ENCODE measurements around the gene TPBGL. TPM values are rescaled to one million over a fixed set of nuclear protein-coding genes. Genes with fewer than 3 reads are reported as not detected.
A peak's percentile ranks its signal among the peaks of the same experiment; 100 is the strongest.

TPBGL gene
- total RNA-seq, 1 donor from 2014 or later: 0.20 TPM

- H3K27me3 Mint-ChIP-seq (ENCODE audit: low read depth, unreplicated experiment): peaks cover 38% of the 10 kb centered on the region
- H2AFZ ChIP-seq (ENCODE audit: low read depth, low read length): no peak overlapping the region
Measured at GRCh38 chr11:75229466-75229865, 11.1 kb upstream of the TPBGL start.

GRCh38 chr11:75230621-75231020, 10.0 kb upstream of the TPBGL start:
- Histone ChIP-seq H3K4me3 (ENCODE audit: insufficient read depth, low read depth, low read length) (no peak overlapping the region), H3K36me3 (ENCODE audit: insufficient read depth, low read length) (no peaks in the 10 kb centered on the region), H3K9me3 (ENCODE audit: insufficient read depth, low read depth, low read length) (no peaks in the 10 kb centered on the region), H3K27ac (ENCODE audit: low read depth, low read length) (no peak overlapping the region), H2AFZ (ENCODE audit: low read depth, low read length) (no peak overlapping the region), H3K9ac (ENCODE audit: low read length) (no peak overlapping the region), H3K79me2 (ENCODE audit: insufficient read depth, low read length) (no peaks in the 10 kb centered on the region), H3K4me2 (ENCODE audit: low read length) (no peak overlapping the region), H3K27me3 (ENCODE audit: insufficient read depth, low read length) (peaks cover 9% of the 10 kb centered on the region), H3K4me1 (ENCODE audit: insufficient read depth, low read length) (no peaks in the 10 kb centered on the region), H4K20me1 (ENCODE audit: insufficient read depth, low read length) (no peaks in the 10 kb centered on the region)
- Mint-ChIP-seq H3K36me3 (ENCODE audit: low read depth, unreplicated experiment) (peaks cover 2% of the 10 kb centered on the region), H3K27me3 (ENCODE audit: low read depth, unreplicated experiment) (peaks cover 26% of the 10 kb centered on the region), H3K27ac (ENCODE audit: unreplicated experiment) (no peak overlapping the region), H3K4me3 (ENCODE audit: unreplicated experiment) (no peak overlapping the region), H3K4me1 (ENCODE audit: low read depth, unreplicated experiment) (peaks cover 1% of the 10 kb centered on the region), H3K9me3 (ENCODE audit: unreplicated experiment) (peaks cover 2% of the 10 kb centered on the region)
- no peak for DNase-seq (ENCODE audit: low read depth)
- FAIRE-seq: no peak
- no peak for TF ChIP-seq CTCF (IDR thresholded peaks at IDR 0.05; ENCODE audit: insufficient read depth, low read depth, low read length)
- no peak for TF ChIP-seq EZH2 (IDR thresholded peaks at IDR 0.05; ENCODE audit: insufficient read depth, low read length)

More at GRCh38 chr11:75229466-75229865, 11.1 kb upstream of the TPBGL start:
- Histone ChIP-seq H3K79me2 (ENCODE audit: insufficient read depth, low read length) (no peaks in the 10 kb centered on the region), H3K4me1 (ENCODE audit: insufficient read depth, low read length) (no peaks in the 10 kb centered on the region), H3K4me3 (ENCODE audit: insufficient read depth, low read depth, low read length) (no peak overlapping the region), H3K9me3 (ENCODE audit: insufficient read depth, low read depth, low read length) (no peaks in the 10 kb centered on the region), H4K20me1 (ENCODE audit: insufficient read depth, low read length) (no peaks in the 10 kb centered on the region), H3K27ac (ENCODE audit: low read depth, low read length) (no peak overlapping the region), H3K9ac (ENCODE audit: low read length) (no peak overlapping the region), H3K4me2 (ENCODE audit: low read length) (no peak overlapping the region), H3K36me3 (ENCODE audit: insufficient read depth, low read length) (no peaks in the 10 kb centered on the region), H3K27me3 (ENCODE audit: insufficient read depth, low read length) (peaks cover 5% of the 10 kb centered on the region)
- peaks cover 2% of the 10 kb centered on the region for H3K36me3 Mint-ChIP-seq (ENCODE audit: low read depth, unreplicated experiment)
- FAIRE-seq: no peak
- no peak overlapping the region for H3K27ac Mint-ChIP-seq (ENCODE audit: unreplicated experiment)
- TF ChIP-seq EZH2 (IDR thresholded peaks at IDR 0.05; ENCODE audit: insufficient read depth, low read length): no peak
- no peak overlapping the region for H3K4me3 Mint-ChIP-seq (ENCODE audit: unreplicated experiment)
- no peaks in the 10 kb centered on the region for H3K4me1 Mint-ChIP-seq (ENCODE audit: low read depth, unreplicated experiment)
- H3K9me3 Mint-ChIP-seq (ENCODE audit: unreplicated experiment): peaks cover 2% of the 10 kb centered on the region
- no peak for DNase-seq (ENCODE audit: low read depth)

GRCh38 chr11:75233754-75234172, 6.8 kb upstream of the TPBGL start:
- Histone ChIP-seq H3K4me2 (ENCODE audit: low read length) (no peak overlapping the region), H3K36me3 (ENCODE audit: insufficient read depth, low read length) (no peaks in the 10 kb centered on the region), H3K79me2 (ENCODE audit: insufficient read depth, low read length) (no peaks in the 10 kb centered on the region), H3K27me3 (ENCODE audit: insufficient read depth, low read length) (peaks cover 15% of the 10 kb centered on the region), H3K9me3 (ENCODE audit: insufficient read depth, low read depth, low read length) (no peaks in the 10 kb centered on the region), H3K4me3 (ENCODE audit: insufficient read depth, low read depth, low read length) (no peak overlapping the region), H3K27ac (ENCODE audit: low read depth, low read length) (no peak overlapping the region), H2AFZ (ENCODE audit: low read depth, low read length) (no peak overlapping the region), H3K4me1 (ENCODE audit: insufficient read depth, low read length) (no peaks in the 10 kb centered on the region), H3K9ac (ENCODE audit: low read length) (no peak overlapping the region), H4K20me1 (ENCODE audit: insufficient read depth, low read length) (no peaks in the 10 kb centered on the region)
- DNase-seq (ENCODE audit: low read depth): peak; percentile 41
- peaks cover 39% of the 10 kb centered on the region for H3K27me3 Mint-ChIP-seq (ENCODE audit: low read depth, unreplicated experiment)
- H3K27ac Mint-ChIP-seq (ENCODE audit: unreplicated experiment): no peak overlapping the region
- TF ChIP-seq EZH2 (IDR thresholded peaks at IDR 0.05; ENCODE audit: insufficient read depth, low read length): no peak
- no peak for TF ChIP-seq CTCF (IDR thresholded peaks at IDR 0.05; ENCODE audit: insufficient read depth, low read depth, low read length)
- FAIRE-seq: peak; percentile 52
- H3K4me1 Mint-ChIP-seq (ENCODE audit: low read depth, unreplicated experiment): peaks cover 8% of the 10 kb centered on the region
- peaks cover 2% of the 10 kb centered on the region for H3K9me3 Mint-ChIP-seq (ENCODE audit: unreplicated experiment)
- peaks cover 2% of the 10 kb centered on the region for H3K36me3 Mint-ChIP-seq (ENCODE audit: low read depth, unreplicated experiment)
- H3K4me3 Mint-ChIP-seq (ENCODE audit: unreplicated experiment): no peak overlapping the region

Data from astrocyte (in vitro differentiated cells and primary cell).